Germinal center (tissue), 1 donor: ENCODE measurements around the gene UBE2K.
"Not testable (repeated sequence)": the region's sequence is repeated elsewhere in the genome, so short reads cannot be mapped to it uniquely, and the experiment has no call there.

Experiments
- DNase-seq: peaks from one replicate; pipeline ENCODE4 v3.0.0; 2012; ENCODE audit warnings: mixed read lengths, low spot score

UBE2K gene

GRCh38 chr4:39808231-39808749 lies 110.4 kb downstream of the UBE2K start:
- no peak for DNase-seq

GRCh38 chr4:39812500-39812899 lies 114.6 kb downstream of the UBE2K start:
- DNase-seq: no peak

GRCh38 chr4:39813033-39813432 lies 115.1 kb downstream of the UBE2K start:
- not testable (repeated sequence) for DNase-seq

GRCh38 chr4:39813761-39814160 lies 115.8 kb downstream of the UBE2K start:
- not testable (repeated sequence) for DNase-seq

- peak; percentile 16 for DNase-seq
Measured at GRCh38 chr4:39814403-39815185, 116.7 kb downstream of the UBE2K start.

- DNase-seq: no peak
Measured at GRCh38 chr4:39818646-39819045, 120.7 kb downstream of the UBE2K start.

GRCh38 chr4:39820186-39820585 lies 122.2 kb downstream of the UBE2K start:
- no peak for DNase-seq

GRCh38 chr4:39821951-39822350 lies 124.0 kb downstream of the UBE2K start:
- DNase-seq: no peak

GRCh38 chr4:39822662-39823061 lies 124.7 kb downstream of the UBE2K start:
- DNase-seq: no peak

GRCh38 chr4:39823191-39823590 lies 125.3 kb downstream of the UBE2K start:
- no peak for DNase-seq

GRCh38 chr4:39825090-39825489 lies 127.2 kb downstream of the UBE2K start:
- no peak for DNase-seq

GRCh38 chr4:39825741-39826231 lies 127.8 kb downstream of the UBE2K start:
- no peak for DNase-seq
